Stimulated activated CD8-positive, alpha-beta memory T cell treated with anti-CD3 and anti-CD28 coated beads, Interleukin-15, amount 100 ng/mL, for 48 hours (primary cell): Measurements from ENCODE around the gene TRAF3.
A peak's percentile ranks its signal among the peaks of the same experiment; 100 is the strongest.
"Not testable (repeated sequence)": the region's sequence is repeated elsewhere in the genome, so short reads cannot be mapped to it uniquely, and the experiment has no call there.

Source experiments
- DNase-seq, 2 donors: peaks; one replicate each; pipeline ENCODE4 v3.0.0-alpha.2; 2020; ENCODE audit warnings: low read depth in 2 of 2

The TRAF3 gene

DNA sequence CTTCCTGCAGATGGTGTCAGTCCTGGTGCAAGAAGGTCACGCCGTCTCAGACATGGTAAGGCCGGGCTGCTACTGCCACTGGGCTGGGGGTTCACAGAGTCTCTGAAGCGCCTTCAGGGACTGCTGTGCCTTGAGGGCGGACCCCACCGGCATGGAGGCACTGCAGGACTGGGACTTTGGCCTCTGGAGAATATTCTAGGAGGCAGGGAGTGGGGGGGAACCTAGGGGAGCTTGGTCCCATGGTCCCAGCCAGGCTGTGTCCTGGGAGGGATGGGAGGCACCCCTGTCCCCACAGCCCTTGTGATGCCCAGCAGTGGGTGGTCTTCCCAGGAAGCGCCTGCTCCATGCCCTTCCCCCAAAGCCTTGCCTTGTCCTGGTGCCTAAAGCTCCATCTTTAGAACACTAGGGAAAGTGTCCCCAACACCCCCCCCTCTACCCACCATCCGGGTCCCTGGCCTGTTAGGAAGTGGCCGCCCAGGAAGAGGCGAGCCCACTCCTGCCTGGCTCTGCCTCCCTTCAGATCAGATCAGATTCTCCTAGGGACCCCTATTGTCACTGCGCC lies 146.8 kb downstream of the TRAF3 start:
- no peak for DNase-seq

DNA sequence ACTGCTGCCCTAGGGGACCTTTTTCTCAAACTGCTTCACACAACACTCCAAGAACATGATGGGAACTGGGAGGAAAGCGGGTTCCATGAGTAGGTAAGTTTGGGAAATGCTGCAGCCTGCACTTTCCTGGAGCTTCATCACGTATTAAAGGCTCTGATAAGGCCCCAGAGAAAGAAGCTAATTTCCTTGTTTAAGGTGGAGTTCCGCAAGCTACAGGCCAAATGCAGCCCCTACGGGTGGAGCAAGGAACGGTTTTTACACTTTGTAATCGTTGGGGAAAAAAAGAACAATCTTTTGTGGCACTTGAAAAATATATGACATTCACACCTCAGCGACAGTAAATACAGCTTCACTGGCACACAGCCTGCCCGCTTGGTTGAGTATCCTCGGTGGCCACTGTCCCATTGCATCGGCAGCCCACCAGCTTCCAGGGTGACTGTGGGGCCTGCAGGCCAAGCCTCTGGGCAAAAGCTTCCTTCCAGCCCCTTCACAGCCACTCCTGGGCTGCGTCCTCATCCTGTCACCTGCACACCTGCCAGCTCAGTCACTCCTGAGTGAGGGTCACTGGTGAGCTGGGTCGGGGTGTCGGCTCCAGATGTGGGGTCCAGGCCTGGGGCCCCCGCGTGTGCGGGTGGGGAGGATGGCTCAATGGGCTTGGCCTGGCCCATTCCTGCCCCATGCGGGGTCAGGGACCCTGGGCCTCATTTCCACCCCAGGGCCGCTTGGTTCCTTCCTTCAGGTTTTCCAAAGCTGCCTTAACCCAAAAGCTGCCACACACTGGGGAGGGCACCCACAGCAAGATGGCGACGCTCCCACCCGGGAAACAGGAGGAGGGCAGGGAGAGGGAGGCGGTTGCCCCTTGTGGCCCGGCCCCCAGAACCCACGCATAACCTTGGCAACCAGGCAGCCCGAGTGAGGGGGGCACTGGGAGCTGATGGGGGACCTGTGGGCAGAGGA lies 147.7 kb downstream of the TRAF3 start:
- DNase-seq: no peak

GRCh38 chr14:102925646-102926045 lies 148.4 kb downstream of the TRAF3 start:
- DNase-seq: no peak

DNA sequence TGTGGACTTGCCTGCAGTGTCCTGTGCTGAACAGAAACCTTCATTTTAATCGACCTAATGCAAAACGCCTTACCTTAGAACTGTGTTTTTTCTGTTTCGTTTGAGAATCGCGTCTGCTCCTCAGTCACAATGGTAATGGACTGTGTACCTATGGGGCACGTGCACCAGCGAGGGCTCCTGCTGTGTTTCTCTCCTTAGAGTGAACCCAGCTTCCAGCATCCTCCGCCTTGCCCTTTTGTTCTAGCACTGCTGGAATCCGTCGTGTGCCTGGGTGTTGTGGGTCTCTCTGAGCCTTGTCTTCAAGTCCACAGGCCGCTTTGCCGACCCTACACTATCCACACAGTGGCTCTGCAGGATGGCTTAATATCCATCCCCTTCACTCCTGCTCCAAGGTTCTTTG lies 148.9 kb downstream of the TRAF3 start:
- DNase-seq: no peak

DNA sequence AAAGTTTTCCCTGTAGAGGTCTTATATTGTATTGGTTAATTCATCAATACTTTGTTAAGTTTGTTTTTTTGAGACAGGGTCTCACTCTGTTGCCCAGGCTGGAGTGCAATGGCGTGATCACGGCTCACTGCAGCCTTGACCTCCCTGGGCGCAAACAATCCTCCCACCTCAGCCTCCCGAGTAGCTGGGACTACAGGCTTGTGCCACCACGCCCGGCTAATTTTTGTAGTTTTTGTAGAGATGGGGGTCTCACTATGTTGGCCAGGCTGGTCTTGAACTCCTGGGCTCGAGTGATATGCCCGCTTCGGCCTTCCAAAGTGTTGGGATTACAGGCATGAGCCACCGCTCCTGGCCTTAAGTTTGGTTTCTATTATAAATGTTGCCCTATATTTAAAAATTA lies 149.6 kb downstream of the TRAF3 start:
- not testable (repeated sequence) for DNase-seq

- no peak for DNase-seq
These were observed 150.2 kb downstream of the TRAF3 start for GRCh38 chr14:102927346-102927877.

DNA sequence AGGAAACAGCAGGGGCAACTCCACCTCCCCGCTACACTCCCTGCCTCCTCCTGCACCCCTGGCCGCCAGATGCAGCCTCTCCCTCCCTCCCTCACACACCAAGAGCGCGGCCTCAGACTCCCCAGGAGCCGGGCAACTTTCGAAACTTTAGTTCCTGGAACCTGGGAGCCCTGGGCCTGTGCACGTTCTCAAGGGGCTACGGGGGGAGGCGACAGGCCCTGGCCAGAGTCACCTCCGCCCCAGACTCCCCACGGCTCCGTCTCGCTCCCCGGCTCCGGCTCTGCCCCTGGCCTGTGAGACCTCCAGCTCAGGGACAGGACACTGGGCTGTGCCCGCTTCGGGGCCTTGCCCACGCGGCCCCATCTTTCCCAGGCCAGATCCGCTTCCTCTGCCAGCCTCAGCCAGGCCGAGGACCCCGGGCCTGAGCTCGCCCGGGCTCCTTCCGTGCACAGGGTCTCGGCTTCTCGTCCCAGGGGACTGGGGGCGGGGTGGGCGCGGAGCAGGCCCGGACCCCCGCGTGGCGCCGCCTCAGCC lies 150.7 kb downstream of the TRAF3 start:
- DNase-seq: no peak

- peak; percentile 52 to 58 for DNase-seq
These were observed 151.4 kb downstream of the TRAF3 start for GRCh38 chr14:102928412-102929240.

- no peak for DNase-seq
These were observed 152.2 kb downstream of the TRAF3 start for GRCh38 chr14:102929241-102930137.

DNA sequence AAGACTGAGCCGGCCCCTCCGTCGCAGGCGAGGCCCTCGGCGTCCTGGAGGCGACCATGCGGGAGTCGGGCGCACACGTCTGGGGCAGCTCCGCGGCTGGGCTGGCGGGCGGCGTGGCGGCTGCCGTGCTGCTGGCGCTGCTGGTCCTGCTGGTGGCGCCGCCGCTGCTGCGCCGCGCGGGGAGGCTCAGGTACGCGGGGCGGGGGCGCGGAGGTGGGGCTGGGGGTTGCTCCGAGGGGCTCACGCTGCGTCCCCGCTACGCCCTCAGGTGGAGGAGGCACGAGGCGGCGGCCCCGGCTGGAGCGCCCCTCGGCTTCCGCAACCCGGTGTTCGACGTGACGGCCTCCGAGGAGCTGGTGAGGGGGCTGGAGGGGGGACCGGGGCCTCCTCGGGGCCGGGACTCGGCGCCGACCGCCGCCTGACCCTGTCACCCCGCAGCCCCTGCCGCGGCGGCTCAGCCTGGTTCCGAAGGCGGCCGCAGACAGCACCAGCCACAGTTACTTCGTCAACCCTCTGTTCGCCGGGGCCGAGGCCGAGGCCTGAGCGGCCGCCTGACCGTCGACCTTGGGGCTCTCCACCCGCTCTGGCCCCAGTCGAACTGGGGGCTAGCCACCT lies 153.0 kb downstream of the TRAF3 start:
- no peak for DNase-seq

DNA sequence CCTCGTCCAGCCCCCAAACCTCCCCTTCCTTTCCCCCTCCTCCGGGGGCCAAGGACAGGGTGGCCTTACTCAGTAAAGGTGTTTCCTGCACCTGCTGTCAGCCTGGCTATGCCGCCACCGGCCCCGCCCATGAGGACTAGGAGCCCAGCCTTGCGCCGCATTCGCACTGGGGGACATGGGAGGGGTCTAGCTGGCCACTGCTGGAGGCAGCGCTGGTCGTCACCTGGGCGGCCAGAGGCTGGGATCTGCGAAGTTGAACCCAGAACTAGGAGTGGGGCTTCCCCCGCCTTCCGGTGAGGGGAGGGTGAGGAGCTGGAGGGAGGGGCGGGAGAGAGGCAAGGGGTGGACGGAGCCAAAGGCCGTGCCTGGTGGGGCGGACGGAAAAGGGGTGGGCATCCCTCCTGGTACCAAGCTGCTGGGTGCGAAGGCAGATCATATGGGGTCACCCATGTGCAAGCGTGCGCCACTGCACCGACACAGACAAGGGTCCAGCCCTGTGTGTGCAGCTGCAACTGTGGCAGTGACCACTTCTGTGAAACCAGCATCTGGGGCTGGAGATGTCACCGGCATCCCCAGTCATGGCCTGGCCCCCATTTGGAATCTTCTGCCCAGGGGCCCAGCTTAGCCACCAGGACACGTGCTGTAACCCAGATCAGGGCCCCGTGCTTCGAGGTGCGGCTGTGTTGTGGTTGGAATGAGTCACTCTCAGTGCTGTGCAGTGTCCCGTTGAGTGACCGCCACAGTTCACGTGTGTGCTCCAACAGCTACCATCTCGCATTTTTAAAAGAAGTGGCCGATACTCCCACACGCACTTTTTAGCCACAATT lies 153.7 kb downstream of the TRAF3 start:
- no peak for DNase-seq

GRCh38 chr14:102931580-102932285 lies 154.5 kb downstream of the TRAF3 start:
- DNase-seq: no peak

GRCh38 chr14:102932484-102933248 lies 155.4 kb downstream of the TRAF3 start:
- DNase-seq: no peak

GRCh38 chr14:102933618-102934231 lies 156.5 kb downstream of the TRAF3 start:
- no peak for DNase-seq

DNA sequence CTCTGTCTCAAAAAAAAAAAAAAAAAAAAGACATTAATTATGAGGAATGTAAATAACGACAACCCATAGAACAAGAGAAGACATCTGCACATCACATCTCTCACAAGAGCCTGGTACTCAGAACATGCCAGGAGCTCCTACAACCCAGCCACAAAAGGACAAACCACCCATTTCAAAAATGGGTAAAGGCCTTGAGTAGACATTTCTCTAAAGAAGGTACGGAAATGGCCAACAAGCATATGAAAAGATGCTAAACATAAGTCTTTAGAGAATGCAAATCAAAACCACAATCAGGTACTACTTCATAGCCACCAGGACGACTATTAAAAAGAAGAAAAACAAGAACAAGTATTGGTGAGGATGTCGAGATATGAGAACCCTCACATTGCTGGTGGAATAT lies 158.5 kb downstream of the TRAF3 start:
- no peak for DNase-seq

DNA sequence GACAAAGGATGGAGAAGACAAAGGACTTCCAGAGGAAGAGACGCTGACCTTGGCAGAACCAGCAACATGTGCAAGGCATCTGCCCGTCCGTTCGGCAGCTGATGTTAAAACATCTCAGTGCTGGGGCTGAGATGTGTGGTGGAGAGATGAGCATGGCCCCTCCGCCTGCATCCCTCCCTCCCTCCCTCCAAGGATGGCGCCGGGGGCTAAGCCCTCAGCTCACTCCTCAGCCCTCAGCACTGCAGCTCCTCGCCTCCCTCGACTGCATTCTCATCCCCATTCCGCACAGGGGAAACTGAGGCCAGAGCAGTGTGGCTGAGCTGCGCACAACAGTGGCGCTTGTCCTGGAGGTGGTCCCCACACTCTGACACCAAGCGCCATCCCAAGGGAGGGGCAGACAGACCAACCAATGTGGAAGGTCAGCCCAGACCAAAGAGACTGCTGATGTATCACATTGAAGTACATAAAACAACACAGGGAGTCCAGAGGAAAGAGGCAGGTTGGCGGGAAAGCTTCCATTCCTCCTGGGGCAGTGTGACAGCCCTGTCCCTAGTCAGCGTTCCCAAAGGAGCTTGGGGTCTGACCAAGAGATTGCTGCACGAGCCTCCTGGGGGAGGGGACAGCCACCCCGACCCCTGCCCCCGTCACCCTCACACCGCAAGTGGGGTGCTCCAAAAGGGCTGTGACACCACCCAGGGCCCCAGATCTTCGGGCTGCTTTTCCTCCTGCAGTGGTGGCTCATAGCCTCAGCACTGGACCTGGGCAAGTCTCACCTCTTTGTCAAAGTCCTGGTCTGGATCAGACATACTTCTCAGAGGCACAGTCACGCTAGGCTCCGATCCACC lies 160.3 kb downstream of the TRAF3 start:
- DNase-seq: no peak

DNA sequence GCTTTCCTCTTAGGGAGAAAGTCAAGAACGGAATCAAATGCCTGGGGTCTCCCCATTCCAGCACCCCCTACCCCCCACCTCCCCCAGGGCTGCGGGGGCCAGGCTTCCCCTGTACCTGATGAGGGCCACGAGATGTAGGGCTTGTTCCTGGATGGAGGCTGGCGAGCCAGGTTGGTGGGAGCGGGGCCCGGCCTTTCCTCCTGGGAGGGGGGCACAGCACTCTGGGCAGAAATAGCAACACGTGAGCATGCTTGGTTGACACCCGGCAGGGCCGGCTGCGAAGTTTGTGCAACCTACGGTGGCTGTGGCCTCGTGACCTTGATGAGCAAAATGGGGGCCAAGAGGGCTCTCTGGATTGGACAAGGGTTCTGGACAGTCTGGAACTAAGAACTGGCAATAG lies 160.9 kb downstream of the TRAF3 start:
- DNase-seq: no peak
